Measurements from ENCODE around the gene TSPYL2.

GRCh38 chrX:53094582-53094905 lies 12.4 kb downstream of the TSPYL2 start:
- TF ChIP-seq POLR2AphosphoS5 (IDR thresholded peaks at IDR 0.05) (no peak), CTCF (IDR thresholded peaks at IDR 0.05) (no peak), POLR2A (IDR thresholded peaks at IDR 0.05) (no peak)

Measured in upper lobe of left lung (tissue), 4 donors.